TTC549 (cell line): ENCODE data around the gene TOMM70.
A peak's percentile ranks its signal among the peaks of the same experiment; 100 is the strongest.
"Not testable (repeated sequence)": the region's sequence is repeated elsewhere in the genome, so short reads cannot be mapped to it uniquely, and the experiment has no call there.

Source experiments
- FAIRE-seq: peaks from 2 replicates; lab custom pipeline; 2012; peaks lifted over from hg19 to GRCh38; lab: Jason Lieb, UNC

Gene TOMM70

DNA sequence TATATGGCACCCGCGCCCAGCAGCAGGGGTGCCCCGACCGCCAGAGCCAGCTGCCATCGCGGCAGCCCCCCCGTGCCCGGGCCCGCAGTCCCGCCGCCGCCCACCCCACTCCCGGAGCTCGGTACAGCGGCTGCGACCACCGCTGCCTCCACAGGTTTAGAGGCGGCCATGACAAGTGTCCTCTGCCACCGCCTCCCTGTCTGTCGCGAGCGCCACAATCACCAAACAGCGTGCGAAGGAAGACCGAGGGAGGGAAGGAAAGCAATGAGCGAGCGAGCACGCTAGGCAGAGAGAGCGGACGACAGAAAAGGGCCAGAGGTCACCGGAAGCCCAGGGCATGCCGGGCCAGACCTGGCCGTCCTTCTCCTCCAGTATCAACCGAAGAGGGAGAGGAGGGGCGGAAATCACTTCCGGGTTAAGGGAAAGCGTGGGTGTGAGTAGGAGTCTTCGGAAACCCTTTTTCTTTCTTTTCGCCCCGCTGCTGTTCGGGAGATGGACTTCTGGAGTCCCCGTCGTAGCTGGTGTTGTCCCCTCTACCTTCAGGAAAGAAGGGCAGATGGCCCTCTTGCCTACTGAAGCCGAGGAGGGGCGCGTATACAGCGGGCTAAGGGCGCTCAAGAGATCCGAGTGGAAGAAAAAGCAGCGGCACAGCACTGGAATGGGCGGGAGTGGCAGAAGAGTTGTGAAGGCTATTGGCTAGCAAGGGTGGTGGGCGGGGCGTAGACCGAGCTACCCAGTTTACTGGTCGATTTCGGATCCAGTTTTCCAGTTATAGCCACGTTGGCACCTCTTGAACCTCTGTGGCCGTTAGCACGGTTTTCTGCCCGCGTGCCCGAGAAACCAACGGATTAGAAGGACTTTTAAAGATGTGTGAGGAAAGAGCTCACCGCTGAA lies at the start of gene TOMM70, which contains the start of gene LNP1:
TSS of gene TOMM70 (minus strand) at position 310 of the 894 bp plus-strand sequence. CDS start at position 170, 140 bp downstream.
TSS of gene LNP1 (plus strand) at position 760 of the 894 bp plus-strand sequence. CDS start 28,191 bp downstream, outside the sequence.
- FAIRE-seq = peak; percentile 66

- no peak for FAIRE-seq
These were observed 48.3 kb upstream of the TOMM70 start for GRCh38 chr3:100449214-100449613.

DNA sequence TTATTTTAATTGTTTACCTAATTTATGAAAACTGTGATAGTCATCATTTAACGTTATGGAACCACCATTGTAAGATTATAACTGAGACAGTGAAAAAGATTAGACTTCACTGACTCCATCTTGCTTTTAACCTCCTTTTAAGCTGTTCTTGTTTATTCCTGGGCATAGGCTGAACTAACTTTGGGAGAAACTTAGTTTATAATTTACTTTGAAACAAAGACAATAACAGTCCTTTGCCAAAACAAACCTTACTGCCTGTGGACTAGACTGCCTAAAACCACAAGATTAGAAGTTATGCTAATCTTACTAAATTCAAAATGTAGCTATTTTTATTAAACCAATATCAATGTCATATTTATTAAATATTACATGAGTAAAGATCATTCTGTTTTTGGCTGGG lies 47.2 kb upstream of the TOMM70 start:
- FAIRE-seq = no peak

- FAIRE-seq = not testable (repeated sequence)
These were observed 46.2 kb upstream of the TOMM70 start for GRCh38 chr3:100447067-100447466.

GRCh38 chr3:100443690-100444089 lies 42.8 kb upstream of the TOMM70 start:
- FAIRE-seq = no peak

- no peak for FAIRE-seq
These were observed 40.0 kb upstream of the TOMM70 start for GRCh38 chr3:100440895-100441294.

DNA sequence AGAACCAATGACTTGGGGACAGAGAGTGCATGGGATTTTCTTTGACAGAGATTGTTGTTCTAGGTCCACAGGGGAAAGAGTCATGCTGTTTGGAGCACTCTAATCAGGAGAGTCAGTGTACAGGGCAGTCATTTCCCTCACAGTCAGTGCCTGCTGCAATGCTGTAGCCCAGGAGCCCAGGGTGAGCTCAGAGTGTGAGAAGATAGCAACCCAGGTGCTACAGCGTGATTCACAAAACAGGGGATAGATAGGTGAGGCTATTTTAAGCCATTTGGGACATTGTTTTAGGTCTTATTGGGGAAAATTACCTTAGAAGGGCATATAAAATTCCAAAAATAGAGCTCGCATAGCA lies 37.7 kb upstream of the TOMM70 start:
- no peak for FAIRE-seq

DNA sequence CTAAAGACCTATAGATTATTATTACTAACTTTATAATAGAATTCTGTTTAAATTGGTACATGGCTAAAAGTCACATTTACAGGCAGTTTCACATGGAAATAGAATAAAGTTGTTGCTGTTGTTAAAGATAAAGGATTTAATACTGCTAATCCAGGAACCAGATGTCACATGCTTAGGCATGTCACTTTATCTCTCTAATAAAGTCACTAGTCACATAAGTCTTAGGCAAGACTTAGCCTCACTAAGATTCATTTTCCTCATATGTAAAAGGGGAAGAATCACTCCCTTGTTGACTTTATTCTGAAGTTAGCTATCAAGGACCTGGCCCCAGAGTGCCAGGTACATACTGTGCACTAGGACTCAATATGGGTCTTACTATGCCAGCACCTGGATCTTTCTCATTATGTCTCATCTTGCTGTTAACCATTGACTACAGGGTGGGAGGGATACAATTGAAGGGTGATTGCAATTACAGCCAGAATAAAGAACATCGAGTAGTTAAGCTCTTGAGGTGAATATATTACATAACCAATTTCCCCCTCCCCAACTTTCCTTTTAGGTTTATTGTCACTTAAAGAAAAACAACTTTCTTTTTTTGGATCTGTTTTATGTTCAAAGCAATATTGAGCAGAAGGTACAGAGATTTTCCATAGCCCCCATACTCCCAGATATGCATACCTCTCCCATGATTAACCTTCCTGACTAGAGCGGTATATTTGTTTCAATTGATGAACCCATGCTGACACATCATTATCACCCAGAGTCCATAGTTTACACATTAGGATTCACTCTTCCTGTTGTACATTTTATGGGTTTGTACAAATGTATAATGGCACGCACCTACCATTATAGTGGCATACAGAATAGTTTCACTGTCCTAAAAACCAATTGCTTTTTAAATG lies 37.1 kb upstream of the TOMM70 start:
- no peak for FAIRE-seq

DNA sequence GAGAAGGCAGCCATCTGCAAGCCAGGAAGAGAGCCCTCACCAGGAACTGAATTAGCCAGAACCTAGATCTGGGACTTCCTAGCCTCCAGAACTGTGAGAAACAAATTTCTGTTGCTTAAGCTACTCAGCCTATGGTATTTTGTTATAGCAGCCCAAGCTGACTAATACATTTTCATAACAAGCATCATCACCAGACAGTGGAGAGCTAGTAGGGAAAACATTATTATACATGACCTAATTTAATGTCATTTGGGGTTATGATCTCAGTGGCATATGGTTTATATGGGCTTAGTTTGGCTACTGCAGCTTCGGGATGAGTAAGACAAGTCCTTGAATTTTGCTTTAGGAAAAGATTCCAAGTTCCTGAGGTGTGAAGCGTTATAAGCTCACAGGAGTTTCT lies 36.1 kb upstream of the TOMM70 start:
- FAIRE-seq = no peak

GRCh38 chr3:100429187-100429716 lies 28.4 kb upstream of the TOMM70 start:
- no peak for FAIRE-seq

GRCh38 chr3:100427699-100428098 lies 26.8 kb upstream of the TOMM70 start:
- no peak for FAIRE-seq

GRCh38 chr3:100426067-100426682 lies 25.3 kb upstream of the TOMM70 start:
- no peak for FAIRE-seq

GRCh38 chr3:100425316-100425715 lies 24.4 kb upstream of the TOMM70 start:
- FAIRE-seq = no peak

- FAIRE-seq = no peak
These were observed 23.4 kb upstream of the TOMM70 start for GRCh38 chr3:100424261-100424660.

GRCh38 chr3:100423611-100424010 lies 22.7 kb upstream of the TOMM70 start:
- no peak for FAIRE-seq

DNA sequence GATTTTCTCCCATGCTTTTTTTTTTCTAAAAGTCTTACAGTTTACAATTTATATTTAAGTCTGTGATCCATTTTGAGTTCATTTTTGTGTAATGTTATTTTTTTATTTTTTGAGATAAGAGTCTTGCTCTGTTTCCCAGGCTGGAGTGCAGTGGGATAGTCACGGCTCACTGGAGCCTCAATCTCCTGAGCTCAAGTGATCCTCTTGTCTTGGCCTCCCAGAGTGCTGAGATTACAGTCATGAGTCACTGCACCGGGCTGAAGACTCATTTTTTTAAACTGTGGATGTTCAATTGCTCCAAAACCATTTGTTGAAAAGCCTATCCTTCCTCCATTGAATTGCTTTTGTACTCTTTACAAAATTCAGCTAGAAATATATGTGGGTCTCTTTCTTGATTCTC lies 20.0 kb upstream of the TOMM70 start:
- FAIRE-seq = no peak

- no peak for FAIRE-seq
These were observed 18.5 kb upstream of the TOMM70 start for GRCh38 chr3:100419406-100419805.

- no peak for FAIRE-seq
These were observed 16.0 kb upstream of the TOMM70 start for GRCh38 chr3:100416863-100417262.

DNA sequence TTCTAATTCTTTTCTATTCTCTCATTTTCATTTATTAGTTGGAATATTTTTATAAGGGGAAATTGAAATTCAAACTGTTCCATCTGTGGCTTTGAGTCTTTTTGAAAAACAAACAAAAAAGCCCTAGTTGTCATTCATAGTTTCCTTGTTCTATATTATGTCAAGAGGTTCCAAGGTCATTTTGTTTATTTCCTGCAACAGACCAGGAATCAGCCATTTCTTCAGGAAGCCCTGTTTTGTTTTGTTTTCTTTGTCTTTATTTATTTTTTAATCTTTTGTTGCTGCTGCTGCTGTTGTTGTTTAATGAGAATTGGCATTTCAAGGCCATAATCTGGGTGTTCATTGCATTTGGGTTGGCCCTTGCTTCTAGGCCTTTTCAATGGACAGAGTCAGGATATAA lies 15.3 kb upstream of the TOMM70 start:
- FAIRE-seq = no peak

- FAIRE-seq = no peak
These were observed 12.7 kb upstream of the TOMM70 start for GRCh38 chr3:100413613-100414012.

- no peak for FAIRE-seq
These were observed 12.2 kb upstream of the TOMM70 start for GRCh38 chr3:100412912-100413590.
